Stimulated activated CD8-positive, alpha-beta memory T cell treated with anti-CD3 and anti-CD28 coated beads, Interleukin-12 subunit alpha, Interleukin-12 subunit beta, amount 100 ng/mL, for 24 hours (primary cell): ENCODE measurements around the gene PGLYRP2.
"Not testable (repeated sequence)": the region's sequence is repeated elsewhere in the genome, so short reads cannot be mapped to it uniquely, and the experiment has no call there.

ENCODE experiments used
- DNase-seq: peaks from one replicate; pipeline ENCODE4 v3.0.0-alpha.2; 2020; ENCODE audit errors: extremely low read depth

Gene PGLYRP2

DNA sequence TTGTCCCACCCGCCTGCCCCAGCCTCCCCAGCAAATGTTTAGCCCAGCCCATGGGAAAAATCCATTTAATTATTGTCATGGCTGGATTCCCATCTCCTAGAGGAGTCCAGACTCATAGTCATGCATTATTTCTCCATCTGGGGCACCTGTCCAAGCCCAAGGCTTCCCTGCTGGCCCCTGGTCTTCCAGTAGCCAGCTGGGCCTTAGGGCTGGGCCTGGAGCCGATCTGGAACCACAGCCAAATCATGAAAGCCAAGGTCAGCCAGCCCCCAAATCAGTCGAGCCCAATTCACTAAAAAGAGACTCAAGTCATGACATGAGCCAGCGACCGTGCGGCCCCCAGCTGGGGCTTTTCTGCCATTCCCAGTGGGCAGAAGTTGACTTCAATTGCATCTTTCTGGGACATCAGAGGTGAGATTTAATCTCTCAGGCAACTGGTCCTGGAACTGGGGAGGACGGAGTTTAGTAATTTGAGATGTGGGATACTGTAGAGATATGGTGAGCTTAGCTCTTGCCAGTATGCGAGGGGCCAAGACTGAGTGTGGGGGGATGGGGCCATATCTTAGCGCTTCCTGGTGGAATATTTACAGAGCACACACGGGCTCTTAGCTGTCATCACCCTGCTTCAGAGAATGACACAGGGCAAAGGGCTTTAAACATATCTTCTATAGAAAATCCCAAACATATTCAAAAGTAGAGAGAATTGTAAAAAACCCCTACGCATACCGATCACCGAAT is 9.4 kb upstream of the PGLYRP2 start:
- no peak for DNase-seq

DNA sequence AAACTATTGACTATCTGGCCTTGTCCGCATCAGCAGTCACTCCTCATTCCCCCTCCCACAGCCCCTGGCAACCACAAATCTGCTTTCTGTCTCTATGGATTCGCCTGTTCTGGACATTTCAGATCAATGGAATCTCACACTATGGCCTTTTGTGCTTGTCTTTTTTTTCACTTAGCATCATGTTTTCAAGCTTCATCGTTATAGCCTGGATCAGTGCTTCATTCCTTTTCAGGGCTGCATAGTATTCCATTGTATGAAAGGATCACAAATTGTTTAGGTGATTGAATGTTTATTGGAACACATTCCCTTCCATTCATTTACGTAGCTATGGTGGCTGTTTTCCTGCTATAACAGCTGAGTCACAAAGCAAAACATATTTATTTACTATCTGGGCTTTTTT is 7.7 kb upstream of the PGLYRP2 start:
- no peak for DNase-seq

DNA sequence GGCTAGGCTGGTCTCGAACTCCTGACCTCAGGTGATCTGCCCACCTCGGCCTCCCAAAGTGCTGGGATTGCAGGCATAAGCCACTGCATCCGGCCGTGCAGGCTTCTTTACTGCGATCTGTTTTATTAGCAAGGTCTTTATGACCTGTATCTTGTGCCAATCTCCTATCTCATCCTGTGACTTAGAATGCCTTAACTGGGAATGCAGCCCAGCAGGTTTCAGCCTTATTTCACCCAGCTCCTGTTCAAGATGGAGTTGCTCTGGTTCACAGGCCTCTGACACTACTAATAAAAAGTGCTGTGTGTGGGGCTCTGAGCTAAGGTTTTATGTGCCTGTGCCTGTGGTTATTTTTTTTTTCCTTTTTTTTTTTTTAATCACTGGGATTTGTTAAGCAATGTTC is 6.5 kb upstream of the PGLYRP2 start:
- not testable (repeated sequence) for DNase-seq

DNA sequence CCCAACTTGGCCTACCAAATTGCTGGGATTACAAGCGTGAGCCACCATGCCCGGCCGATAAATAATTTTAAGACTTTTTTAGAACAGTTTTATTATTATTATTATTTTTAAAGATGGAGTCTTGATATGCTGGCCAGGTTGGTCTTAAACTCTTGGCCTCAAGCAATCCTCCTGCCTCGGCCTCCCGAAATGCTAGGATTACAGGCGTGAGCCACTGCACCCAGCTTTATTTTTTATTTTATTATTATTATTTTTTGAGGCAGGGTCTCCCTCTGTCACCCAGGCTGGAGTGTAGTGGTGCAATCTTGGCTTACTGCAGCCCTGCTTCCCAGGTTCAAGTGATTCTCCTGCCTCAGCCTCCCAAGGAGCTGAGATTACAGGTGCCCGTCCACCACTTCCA is 1.7 kb upstream of the PGLYRP2 start:
- DNase-seq, result not testable (repeated sequence)

DNA sequence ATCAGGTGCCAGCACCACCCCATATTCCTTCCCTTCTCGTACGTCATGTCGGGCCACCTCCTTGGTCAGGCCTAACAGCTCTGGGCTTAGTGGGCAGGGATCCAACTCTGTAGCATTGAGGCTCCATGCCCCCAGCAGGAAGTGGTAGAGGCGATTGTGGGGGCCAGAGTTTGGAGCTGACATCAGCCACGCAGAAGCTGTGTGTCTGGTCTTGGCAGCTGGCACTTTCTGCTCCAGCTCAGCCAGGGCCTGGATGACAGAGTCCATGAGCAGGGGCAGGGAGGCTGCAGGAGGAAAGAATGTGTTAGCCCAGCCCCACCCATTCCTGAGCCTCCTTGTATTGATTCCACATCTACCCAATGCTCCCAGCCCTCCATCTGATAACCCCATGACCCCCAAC is 3.0 kb downstream of the PGLYRP2 start:
- DNase-seq, result no peak

DNA sequence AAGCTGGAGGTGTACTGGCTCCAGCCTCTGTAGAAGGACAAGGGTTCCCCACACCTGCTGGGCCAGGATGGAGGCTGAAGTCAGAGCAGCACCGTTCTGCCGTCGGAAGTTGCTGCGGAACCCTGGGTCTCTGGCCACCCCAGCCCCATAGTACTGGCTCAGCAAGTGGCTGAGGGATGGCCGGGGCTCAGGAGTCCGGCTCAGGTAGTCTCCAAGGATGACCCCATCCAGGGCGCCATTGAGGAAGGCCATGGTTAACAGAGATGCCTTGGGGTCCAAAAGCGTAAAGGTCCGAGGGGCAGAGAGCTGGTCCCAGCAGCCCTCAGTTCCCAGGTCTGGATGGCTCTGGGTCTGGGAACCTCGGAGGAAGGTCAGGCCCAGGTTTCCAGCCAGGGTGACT is 3.7 kb downstream of the PGLYRP2 start:
- DNase-seq, result no peak

DNA sequence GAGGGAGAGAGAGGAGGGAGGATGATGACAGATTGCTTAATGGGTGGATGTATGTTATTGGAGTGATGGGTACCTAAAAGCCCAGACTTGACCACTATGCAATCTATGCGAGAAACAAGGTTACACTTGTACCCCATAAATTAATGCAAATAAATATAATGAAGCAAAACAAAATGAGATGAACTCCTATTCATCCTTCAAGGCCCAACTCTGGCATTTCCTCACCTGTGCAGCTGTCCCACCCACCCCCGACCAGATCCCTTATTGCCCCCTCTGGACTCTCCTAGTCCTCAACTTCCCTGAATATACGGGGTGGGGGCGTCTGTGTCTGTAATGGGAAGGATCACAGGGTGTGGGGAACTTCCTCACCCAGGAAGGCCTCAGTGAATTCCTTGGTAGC is 4.1 kb downstream of the PGLYRP2 start:
- no peak for DNase-seq

DNA sequence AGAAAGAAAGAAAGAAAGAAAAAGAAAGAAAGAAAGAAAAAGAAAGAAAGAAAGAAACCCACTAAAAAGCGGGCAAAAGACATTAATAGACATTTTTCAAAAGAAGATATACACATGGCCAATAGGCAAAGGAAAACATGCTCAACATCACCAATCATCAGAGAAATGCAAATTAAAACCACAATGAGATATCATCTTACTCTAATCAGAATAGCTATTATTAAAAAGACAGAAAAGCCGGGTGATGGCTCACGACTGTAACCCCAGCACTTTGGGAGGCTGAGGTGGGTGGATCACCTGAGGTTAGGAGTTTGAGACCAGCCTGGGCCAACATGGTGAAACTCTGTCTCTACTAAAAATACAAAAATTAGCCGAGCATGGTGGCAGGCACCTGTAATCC is 5.5 kb downstream of the PGLYRP2 start:
- not testable (repeated sequence) for DNase-seq

DNA sequence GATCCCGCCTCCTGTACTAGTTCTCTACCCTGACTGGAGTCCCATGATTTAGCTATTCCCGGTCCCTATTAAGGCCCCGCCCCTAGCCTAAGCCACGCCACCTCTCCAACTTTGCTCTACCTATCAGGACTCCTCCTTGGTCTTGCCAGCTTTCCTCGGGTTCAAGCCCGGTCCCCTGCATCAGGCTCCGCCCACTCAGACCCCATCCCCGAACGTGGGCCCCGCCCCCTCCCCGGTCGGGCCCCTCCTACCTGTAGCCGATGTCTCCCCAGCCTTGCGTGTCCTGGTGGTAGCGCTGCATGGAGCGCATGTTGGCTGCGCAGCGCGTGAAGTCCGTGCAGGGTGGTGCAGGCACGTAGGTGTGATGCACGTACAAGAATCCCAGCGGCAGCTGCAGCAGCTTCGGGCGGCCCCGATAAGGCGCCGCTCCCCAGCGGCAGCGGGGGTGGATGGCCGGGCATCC is 7.6 kb downstream of the PGLYRP2 start:
- DNase-seq, result no peak

DNA sequence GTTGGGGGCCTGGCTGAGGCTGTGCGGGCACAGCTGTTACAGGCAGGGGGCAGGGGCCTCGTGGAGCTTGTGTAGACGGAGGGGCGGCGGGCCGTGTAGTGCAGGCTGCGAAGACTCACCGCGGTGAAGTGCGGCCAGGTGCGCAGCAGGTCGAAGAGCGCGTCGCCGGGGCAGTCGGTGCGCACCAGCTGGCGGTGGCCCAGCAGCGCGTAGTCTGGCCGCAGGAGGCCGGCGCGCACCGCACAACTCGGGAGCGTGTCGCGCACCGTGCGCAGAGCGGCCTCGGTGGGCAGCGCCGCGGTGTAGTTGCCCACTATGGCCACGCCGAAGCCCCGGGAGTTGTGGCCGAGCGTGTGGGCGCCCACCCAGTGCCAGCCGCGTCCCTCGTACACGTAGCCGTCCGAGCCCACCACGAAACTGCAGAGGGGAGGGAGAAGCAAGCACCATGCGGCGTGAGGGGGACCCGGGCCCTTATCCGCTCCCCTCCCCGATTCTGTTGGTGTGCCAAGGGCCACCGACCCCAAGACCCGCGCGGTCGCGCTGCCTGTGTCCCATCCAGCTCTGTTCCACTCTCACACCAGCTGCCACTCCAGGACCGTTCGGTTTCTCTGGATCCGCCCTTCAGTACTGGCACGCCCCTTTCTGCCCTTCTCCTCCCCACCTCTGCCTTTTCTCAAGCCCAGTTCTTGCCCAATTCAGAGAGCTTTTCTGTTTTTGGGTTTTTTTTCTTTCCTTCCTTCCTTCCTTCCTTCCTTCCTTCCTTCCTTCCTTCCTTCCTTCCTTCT is 9.6 kb downstream of the PGLYRP2 start:
- no peak for DNase-seq

DNA sequence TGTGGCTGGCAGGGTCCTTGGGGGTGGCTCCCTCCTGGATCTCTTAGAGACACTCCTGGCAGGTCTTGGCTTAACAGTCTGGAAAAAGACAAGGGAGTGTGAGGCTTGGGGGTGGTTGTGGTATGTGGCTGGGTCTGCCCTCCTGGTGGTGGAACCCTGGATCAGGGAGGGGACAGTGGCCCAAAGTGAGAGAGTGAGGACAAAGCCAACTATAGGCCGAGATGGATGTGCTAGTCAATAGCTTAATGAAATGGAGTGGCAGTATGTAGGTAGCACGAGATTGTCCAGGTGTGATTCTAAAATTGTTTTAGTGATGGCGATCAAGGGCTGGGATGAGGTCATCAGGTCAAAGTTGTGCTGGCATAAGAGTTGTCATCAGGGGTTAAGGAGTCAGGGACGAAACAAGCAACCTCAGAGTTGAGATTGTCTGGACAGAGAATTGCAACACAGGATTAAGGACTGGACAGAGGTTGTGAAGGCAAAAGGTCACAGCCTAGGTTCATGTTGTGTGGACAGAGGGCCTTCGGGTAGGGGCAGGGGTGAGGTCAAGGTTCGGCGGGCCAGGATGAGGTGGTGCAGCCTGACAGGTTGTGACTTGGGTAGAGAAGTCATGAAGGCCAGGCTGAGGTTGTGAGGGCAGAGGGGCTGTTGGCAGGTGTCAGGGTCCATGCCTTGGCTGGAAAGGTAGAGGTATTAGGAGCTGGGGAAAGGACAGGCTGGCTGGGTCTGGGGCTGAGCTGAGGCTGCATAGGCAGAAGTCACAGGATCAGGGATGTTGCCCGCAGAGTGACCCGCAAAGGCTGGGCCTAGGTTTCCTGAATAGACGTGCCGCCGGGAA is 10.4 kb downstream of the PGLYRP2 start:
- no peak for DNase-seq

DNA sequence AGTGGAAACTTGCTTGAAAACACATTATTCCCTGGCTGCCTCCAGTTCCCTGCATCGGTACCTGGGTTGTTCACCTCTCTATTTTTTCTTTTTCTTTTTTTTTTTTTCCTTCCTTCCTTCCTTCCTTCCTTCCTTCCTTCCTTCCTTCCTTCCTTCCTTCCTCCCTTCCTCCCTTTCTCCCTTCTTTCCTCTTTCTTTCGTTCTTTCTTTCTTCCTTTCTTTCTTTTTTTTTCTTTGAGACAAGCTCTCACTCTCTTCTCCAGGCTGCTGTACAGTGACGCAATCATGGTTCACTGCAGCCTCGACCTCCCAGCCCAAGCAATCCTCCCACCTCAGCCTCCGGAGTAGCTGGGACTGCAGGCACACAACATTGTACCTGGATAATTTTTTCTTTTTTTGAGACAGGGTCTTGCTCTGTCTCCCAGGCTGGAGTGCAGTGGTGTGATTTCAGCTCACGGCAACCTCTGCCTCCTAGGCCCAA is 11.5 kb downstream of the PGLYRP2 start:
- DNase-seq, result no peak

DNA sequence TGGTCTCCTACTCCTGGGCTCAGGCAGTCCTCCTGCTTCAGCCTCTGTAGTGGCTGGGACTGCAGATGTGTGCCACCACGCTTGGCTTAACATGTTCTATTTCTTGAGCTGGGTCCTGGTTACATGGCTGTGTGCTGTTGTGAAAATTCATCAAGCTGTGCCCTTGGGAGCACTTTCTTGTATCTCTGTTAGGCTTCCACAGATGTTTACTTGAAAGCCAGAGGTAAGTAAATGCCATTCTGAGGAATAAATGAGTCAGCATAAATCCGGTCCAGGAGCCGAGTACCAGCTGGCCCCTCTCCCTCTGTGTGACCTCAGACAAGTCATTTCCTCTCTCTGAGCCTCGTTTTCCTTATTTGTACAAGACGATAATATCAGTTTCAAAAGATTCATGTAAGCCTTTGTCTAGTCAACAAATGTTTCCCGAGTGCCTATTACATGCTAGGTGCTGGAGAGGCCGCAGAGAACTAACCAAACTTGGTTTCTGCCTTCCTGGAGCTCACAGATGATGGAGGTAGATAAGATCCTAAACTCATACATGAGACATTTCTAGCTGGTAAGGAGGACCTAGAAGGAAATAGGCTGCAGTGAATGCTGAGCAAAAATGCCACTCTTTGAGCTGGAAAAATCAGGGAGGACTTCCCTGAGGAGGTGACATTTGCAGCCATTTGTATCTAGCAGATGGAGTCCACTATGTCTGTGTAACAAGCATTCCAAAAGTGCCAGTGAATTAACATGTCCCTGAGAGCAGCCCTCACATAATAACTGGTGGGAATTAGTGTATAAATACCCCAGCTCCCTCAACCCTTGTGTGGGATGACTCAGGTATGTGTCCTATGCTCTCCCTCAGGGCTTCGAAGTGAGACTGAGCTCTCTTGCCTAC is 12.2 kb downstream of the PGLYRP2 start:
- DNase-seq, result no peak

DNA sequence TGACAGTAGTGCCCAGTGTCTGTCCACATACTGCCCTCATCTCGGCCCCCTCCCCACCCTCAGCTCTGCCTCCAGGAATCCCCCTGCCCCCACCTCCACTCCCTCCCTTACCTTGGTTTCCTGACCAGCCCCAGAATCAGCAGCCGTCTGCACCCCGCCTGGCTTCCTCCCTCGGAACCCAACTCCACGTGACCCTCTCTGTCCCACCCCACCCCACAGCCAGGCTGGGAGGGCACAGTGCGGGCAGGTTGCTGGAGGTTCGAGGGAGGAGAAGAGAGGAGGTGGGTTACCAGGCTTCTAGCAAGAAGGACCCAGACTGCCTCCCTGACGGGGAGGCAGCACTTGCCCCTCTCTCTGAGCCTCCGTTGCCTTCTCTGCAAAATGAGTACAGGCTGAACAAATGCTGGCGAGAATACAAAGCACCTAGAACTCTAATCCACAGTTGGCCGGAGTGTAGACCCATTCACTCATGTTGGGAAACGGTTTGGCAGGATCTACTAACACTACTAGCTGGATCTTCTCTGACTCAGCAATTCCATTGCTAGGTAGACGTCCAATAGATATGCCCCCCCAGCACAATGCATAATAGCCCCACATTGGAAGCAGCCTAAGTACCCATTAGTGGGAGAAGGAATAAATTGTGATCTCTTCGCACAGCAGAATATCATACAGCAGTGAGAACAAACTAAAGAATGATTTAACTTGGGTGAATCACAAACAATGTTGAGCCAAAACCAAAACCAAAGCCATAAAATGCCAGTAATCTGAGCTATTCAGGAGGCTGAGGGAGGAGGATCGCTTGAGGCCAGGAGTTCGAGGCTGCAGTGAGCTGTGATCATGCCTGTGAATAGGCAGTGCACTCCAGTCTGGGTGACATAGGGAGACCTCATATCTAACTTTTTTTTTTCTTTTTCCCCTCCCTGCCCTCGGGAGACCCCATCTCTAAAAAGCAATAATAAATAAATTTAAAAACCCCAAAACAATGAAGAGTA is 14.6 kb downstream of the PGLYRP2 start, which contains the start of gene RASAL3:
RASAL3 (minus strand) TSS at position 151 of the 992 bp plus-strand sequence. CDS start 186 bp downstream, outside the sequence.
- DNase-seq, result no peak

DNA sequence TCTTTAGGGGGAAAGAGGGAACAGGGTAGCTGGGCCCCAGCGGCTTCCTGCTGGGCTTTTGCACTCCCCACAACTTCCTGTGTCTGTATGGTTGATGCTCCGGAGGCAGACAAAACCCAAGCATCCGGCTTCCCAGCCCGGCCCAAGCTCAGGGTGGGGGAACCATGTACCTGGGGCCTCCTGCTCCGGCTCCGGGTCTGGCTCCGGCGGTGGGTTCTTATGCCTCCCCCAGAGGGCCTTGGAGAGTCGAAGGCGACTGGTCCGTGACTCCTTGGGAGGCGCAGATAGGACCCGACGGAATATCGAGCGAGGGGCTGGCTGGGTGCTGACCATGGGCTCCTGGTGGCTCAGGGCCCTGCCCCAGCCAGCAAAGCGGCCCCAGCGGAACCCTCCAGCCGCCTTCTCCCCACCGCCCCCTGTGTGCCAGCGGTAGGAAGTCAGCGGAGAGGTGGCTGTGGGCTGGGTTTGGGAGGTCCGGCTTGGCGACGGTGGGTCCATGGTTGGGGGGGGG is 15.4 kb downstream of the PGLYRP2 start:
- DNase-seq, result no peak

DNA sequence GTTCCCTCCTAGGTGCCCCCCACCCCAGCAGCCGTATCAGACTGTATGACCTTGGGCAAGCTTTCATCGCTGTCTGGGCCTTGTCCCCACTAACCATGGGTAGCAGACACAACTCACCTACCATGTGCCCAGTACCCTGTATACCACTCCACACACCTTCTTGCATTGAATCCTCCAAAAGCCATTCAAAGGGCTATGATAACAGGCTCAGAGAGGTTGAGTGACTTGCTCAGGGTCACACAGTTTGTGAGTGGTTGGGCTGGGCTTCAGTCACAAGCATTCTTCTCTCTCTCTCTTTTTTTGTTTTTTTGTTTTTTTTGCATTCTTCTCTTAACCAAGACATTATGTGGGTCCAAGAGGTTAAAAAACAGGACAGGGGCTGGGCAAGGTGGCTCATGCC is 17.6 kb downstream of the PGLYRP2 start:
- DNase-seq, result no peak

DNA sequence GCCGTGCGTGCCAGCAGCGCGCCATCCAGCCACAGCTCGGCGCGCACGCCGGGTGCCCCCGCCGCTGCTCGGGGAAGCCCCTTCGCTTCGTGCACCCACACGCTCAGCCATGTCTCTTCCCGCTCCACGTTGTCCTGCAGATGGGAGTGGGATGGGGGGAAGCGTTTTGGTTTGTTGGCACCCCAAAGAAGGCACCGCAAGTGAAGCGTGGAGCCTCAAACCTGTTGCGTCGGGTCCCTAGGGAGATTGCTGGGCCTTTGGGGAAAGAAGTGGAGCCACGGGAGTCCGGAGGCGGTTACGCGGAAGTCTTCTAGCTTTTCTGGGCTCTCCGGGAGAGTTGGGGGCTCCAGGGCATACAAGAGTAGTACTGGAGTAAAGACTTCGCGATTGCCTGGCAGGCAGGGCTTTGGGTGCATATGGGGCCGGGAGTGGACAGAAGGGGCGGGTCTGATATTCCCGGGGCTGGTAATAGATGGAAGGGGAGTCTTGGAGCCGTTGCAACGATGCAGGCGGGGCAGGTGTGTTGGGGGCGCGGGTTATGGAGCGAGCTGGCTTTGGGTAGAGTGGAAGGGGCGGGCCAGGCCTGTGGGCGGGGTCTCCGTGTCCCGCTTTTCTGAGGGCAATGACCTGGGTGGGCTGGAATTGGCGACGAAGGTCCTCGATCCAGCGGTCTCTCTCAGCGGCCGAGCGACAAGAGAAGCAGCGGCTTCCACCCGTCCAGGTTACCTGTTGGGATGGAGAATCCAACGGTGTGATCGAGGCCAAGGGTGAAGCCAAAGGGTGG is 21.4 kb downstream of the PGLYRP2 start:
- DNase-seq, result no peak

DNA sequence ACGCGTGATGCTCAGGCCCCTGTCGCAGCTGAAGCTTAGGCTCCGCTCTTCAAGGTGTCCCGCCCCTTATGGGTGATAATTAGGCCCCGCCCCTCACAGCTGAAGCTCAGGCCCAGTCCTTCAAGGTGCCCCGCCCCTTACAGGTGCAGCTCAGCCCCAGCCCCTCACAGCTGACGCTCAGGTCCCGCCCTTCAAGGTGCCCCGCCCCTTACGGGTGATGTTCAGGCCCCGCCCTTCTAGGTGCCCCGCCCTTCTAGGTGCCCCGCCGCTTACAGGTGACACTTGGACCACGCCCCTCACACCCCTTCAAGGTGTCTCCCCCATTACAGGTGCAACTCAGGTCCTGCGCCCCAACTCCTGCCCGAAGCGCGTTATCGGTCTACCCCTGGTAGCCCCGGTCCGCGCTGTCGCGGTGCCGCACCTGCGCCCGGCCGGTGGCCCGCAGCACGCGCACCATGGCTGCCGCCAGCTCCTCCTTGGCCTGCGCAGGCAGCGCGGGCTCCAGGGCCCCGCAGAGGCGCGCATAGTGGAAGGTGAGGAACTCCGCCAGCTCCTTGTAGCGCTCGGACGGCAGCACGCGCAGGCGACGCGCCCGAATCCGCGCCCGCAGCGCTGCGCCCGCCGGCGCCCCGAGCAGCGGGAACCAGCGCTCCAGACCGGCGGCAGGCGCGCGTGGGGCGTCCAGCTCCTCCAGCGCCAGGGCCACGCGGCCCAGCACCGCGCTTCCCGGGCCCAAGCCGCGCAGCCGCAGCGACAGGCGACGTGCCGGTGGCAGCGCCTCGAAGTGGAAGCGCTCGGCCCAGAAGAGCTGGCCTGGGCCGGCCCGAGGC is 22.2 kb downstream of the PGLYRP2 start:
- no peak for DNase-seq
